ENCODE results near the gene BTG4.
A peak's percentile ranks its signal among the peaks of the same experiment; 100 is the strongest.

BTG4 gene

GRCh38 chr11:111452817-111453552, 59.2 kb downstream of the BTG4 start:
- no peak for DNase-seq

GRCh38 chr11:111452146-111452545, 60.0 kb downstream of the BTG4 start:
- no peak for DNase-seq

- DNase-seq, result no peak
Measured at GRCh38 chr11:111450480-111451320, 61.5 kb downstream of the BTG4 start.

GRCh38 chr11:111449696-111450479, 62.3 kb downstream of the BTG4 start:
- no peak for DNase-seq

- DNase-seq, result no peak
Measured at GRCh38 chr11:111448831-111449557, 63.2 kb downstream of the BTG4 start.

GRCh38 chr11:111448414-111448813, 63.8 kb downstream of the BTG4 start:
- no peak for DNase-seq

GRCh38 chr11:111447931-111448330, 64.3 kb downstream of the BTG4 start:
- no peak for DNase-seq

GRCh38 chr11:111447112-111447471, 65.1 kb downstream of the BTG4 start:
- no peak for DNase-seq

- DNase-seq, result peak; percentile 13 to 88 (median 76)
Measured at GRCh38 chr11:111446404-111447111, 65.6 kb downstream of the BTG4 start.

GRCh38 chr11:111445586-111445985, 66.6 kb downstream of the BTG4 start:
- DNase-seq, result no peak

Measured in stimulated activated naive CD4-positive, alpha-beta T cell (primary cell).